Measurements from ENCODE around the gene DAPK2.

DAPK2 gene

GRCh38 chr15:63890617-63891016 lies 155.7 kb downstream of the DAPK2 start:
- FAIRE-seq = no peak

- no peak for FAIRE-seq
Measured at GRCh38 chr15:63889831-63890230, 156.5 kb downstream of the DAPK2 start.

GRCh38 chr15:63888823-63889222 lies 157.5 kb downstream of the DAPK2 start:
- no peak for FAIRE-seq

GRCh38 chr15:63888146-63888545 lies 158.1 kb downstream of the DAPK2 start:
- FAIRE-seq = no peak

- FAIRE-seq = no peak
Measured at GRCh38 chr15:63887630-63888029, 158.7 kb downstream of the DAPK2 start.

GRCh38 chr15:63884953-63885352 lies 161.3 kb downstream of the DAPK2 start:
- no peak for FAIRE-seq

GRCh38 chr15:63881431-63881830 lies 164.9 kb downstream of the DAPK2 start:
- FAIRE-seq = no peak

GRCh38 chr15:63880744-63881143 lies 165.5 kb downstream of the DAPK2 start:
- no peak for FAIRE-seq

- no peak for FAIRE-seq
Measured at GRCh38 chr15:63879995-63880394, 166.3 kb downstream of the DAPK2 start.

GRCh38 chr15:63879211-63879610 lies 167.1 kb downstream of the DAPK2 start:
- no peak for FAIRE-seq

GRCh38 chr15:63877713-63878271 lies 168.5 kb downstream of the DAPK2 start:
- FAIRE-seq = no peak

GRCh38 chr15:63876085-63876662 lies 170.1 kb downstream of the DAPK2 start:
- no peak for FAIRE-seq

GRCh38 chr15:63874616-63875015 lies 171.7 kb downstream of the DAPK2 start:
- no peak for FAIRE-seq

- no peak for FAIRE-seq
Measured at GRCh38 chr15:63872759-63873510, 173.3 kb downstream of the DAPK2 start.

GRCh38 chr15:63870487-63871209 lies 175.6 kb downstream of the DAPK2 start:
- FAIRE-seq = no peak

- no peak for FAIRE-seq
Measured at GRCh38 chr15:63870043-63870394, 176.3 kb downstream of the DAPK2 start.

GRCh38 chr15:63869371-63870042 lies 176.8 kb downstream of the DAPK2 start:
- no peak for FAIRE-seq

- no peak for FAIRE-seq
Measured at GRCh38 chr15:63864186-63864585, 182.1 kb downstream of the DAPK2 start.

GRCh38 chr15:63861946-63862517 lies 184.3 kb downstream of the DAPK2 start:
- no peak for FAIRE-seq

- no peak for FAIRE-seq
Measured at GRCh38 chr15:63860555-63860954, 185.7 kb downstream of the DAPK2 start.

- FAIRE-seq = no peak
Measured at GRCh38 chr15:63860155-63860554, 186.1 kb downstream of the DAPK2 start.

GRCh38 chr15:63858881-63859280 lies 187.4 kb downstream of the DAPK2 start:
- no peak for FAIRE-seq

GRCh38 chr15:63858448-63858847 lies 187.8 kb downstream of the DAPK2 start:
- FAIRE-seq = no peak
